Sigmoid colon (tissue), 7 donors: ENCODE data around the gene SNCAIP. TPM values are rescaled to one million over a fixed set of nuclear protein-coding genes. Genes with fewer than 3 reads are reported as not detected.
"Not testable (repeated sequence)": the region's sequence is repeated elsewhere in the genome, so short reads cannot be mapped to it uniquely, and the experiment has no call there.

ENCODE experiments used
- DNase-seq: peaks from one replicate; pipeline ENCODE4 v3.0.0-alpha.2; 2019
- H3K27ac ChIP-seq, 4 donors: fragments of 200-600 bp; sonication (generic); one replicate each; pipeline ENCODE4 v1.5.1; 2016 to 2019; ENCODE audit warnings: mild to moderate bottlenecking in 1 of 4
- H3K27me3 ChIP-seq, 3 donors: fragments of 200-600 bp; sonication (generic); one replicate each; pipeline ENCODE4 v1.5.1; 2019; ENCODE audit warnings: mild to moderate bottlenecking in 1 of 3
- H3K36me3 ChIP-seq, 4 donors: fragments of 200-600 bp; sonication (generic); one replicate each; pipeline ENCODE4 v1.5.1; 2016 to 2019
- H3K4me1 ChIP-seq, 4 donors: fragments of 200-600 bp; sonication (generic); one replicate each; pipeline ENCODE4 v1.5.1; 2017 to 2019
- H3K4me3 ChIP-seq, 4 donors: fragments of 200-600 bp; sonication (generic); one replicate each; pipeline ENCODE4 v1.5.1; 2017 to 2019; ENCODE audit warnings: mild to moderate bottlenecking in 2 of 4, moderate library complexity in 1 of 4
- H3K9me3 ChIP-seq, 4 donors: fragments of 200-600 bp in 3 of 4; sonication (generic) in 3 of 4; one replicate each; pipeline versions ENCODE4 v1.5.1 to v1.6.1; 2013 to 2019
- EP300 ChIP-seq, 4 donors: sonication (generic); formaldehyde crosslinking; IDR thresholded peaks; one replicate each; pipeline ENCODE4 v1.6.1; 2017; ENCODE audit warnings: antibody characterized with exemption in 4 of 4
- POLR2A ChIP-seq, 2 donors: fragments of 450-650 bp; IDR thresholded peaks; one replicate each; pipeline ENCODE4 v1.6.1; 2016; ENCODE audit warnings: antibody characterized with exemption in 2 of 2, mild to moderate bottlenecking in 2 of 2, moderate library complexity in 2 of 2
- POLR2AphosphoS5 ChIP-seq, 4 donors: sonication (generic); formaldehyde crosslinking; IDR thresholded peaks; one replicate each; pipeline ENCODE4 v1.6.1; 2017; ENCODE audit warnings: antibody characterized with exemption in 4 of 4
- WGBS, 2 donors: extraction: QIAGEN DNeasy Blood & Tissue Kit; methylation state at CpG; one replicate each; pipeline ENCODE4 v1.1.7; 2013; 5-methylcytosine and 5-hydroxymethylcytosine counted together
- intact Hi-C: fragments of 100-400 bp; cut with DNase I; formaldehyde crosslinking; loops from one replicate; pipeline ENCODE4 v1.15.1; 2023
- polyA plus RNA-seq, 3 donors: library from polyadenylated mRNA; stranded (reverse); fragments of 200-250 nt; gene quantifications; one replicate each; pipeline ENCODE4 v1.2.3, GENCODE V29; 2013
- total RNA-seq, 4 donors: library from RNA; depleted of rRNA; stranded (reverse); fragments of >200 nt; gene quantifications; one replicate each; pipeline ENCODE4 v1.1.0, GENCODE V29; 2016
- TF ChIP-seq, protein P1 (sequence below), 4 experiments: fragments of 450-650 bp in 3 of 4; fragments of 200-600 bp in 1 of 4; IDR thresholded peaks; one replicate each; pipeline ENCODE4 v1.5.1; 2016 to 2019; ENCODE audit warnings: antibody characterized with exemption in 4 of 4, mild to moderate bottlenecking in 3 of 4, moderate library complexity in 2 of 4
- donor health status: healthy with polysubstance abuse.
- donor health status: Bipolar disorder and iron deficiency.
- donor health status: healthy.

The SNCAIP gene
- total and polyA plus RNA-seq, 7 donors: 1.2 to 4.3 (median 3.2) TPM; not detected in 1

GRCh38 chr5:122351416-122352157 lies 39.5 kb downstream of the SNCAIP start:
- H3K4me1 ChIP-seq: peaks cover 0 to 9% (median 4%) of the 10 kb centered on the region in 4 donors
- H3K27me3 ChIP-seq: no peaks in the 10 kb centered on the region
- no peak overlapping the region for H3K27ac ChIP-seq
- no peaks in the 10 kb centered on the region for H3K9me3 ChIP-seq
- TF ChIP-seq EP300 (IDR thresholded peaks at IDR 0.05) (no peak), POLR2A (IDR thresholded peaks at IDR 0.05) (no peak), POLR2AphosphoS5 (IDR thresholded peaks at IDR 0.05) (no peak)
- TF ChIP-seq, protein P1, sequence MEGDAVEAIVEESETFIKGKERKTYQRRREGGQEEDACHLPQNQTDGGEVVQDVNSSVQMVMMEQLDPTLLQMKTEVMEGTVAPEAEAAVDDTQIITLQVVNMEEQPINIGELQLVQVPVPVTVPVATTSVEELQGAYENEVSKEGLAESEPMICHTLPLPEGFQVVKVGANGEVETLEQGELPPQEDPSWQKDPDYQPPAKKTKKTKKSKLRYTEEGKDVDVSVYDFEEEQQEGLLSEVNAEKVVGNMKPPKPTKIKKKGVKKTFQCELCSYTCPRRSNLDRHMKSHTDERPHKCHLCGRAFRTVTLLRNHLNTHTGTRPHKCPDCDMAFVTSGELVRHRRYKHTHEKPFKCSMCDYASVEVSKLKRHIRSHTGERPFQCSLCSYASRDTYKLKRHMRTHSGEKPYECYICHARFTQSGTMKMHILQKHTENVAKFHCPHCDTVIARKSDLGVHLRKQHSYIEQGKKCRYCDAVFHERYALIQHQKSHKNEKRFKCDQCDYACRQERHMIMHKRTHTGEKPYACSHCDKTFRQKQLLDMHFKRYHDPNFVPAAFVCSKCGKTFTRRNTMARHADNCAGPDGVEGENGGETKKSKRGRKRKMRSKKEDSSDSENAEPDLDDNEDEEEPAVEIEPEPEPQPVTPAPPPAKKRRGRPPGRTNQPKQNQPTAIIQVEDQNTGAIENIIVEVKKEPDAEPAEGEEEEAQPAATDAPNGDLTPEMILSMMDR (IDR thresholded peaks at IDR 0.05): no peak
- 87 to 92% methylated on average over 4 of the region's 4 CpGs for WGBS, 2 donors
- H3K4me3 ChIP-seq: no peak overlapping the region
- intact Hi-C loops: no loop called here
- DNase-seq: no peak
- no peaks in the 10 kb centered on the region for H3K36me3 ChIP-seq

DNA sequence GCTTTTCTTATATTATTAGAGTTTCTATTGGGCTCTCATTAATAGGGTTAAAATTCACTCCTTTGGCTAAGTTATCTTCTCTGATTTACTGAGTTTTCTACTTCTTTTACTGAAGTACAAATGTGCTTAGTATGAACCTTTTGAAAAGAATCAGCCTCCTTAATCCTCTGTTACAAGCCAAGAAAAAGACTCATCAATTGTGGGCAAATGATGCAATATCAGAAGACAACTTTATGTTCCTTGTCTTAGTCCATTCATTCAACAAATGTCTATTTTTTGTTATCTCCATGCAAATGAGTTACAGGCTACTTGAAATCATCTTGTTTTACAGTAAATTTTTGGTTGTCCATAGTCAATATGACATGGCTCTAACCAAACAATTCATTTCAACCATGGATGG lies 40.3 kb downstream of the SNCAIP start:
- intact Hi-C loops: no loop called here
- no peak for DNase-seq
- no peaks in the 10 kb centered on the region for H3K9me3 ChIP-seq
- TF ChIP-seq EP300 (IDR thresholded peaks at IDR 0.05) (no peak), POLR2A (IDR thresholded peaks at IDR 0.05) (no peak), POLR2AphosphoS5 (IDR thresholded peaks at IDR 0.05) (no peak)
- TF ChIP-seq, protein P1 (IDR thresholded peaks at IDR 0.05): no peak
- H3K27me3 ChIP-seq: no peaks in the 10 kb centered on the region
- no peak overlapping the region for H3K4me3 ChIP-seq
- peaks cover 0 to 9% (median 4%) of the 10 kb centered on the region in 4 donors for H3K4me1 ChIP-seq
- no peaks in the 10 kb centered on the region for H3K36me3 ChIP-seq
- no peak overlapping the region for H3K27ac ChIP-seq

- H3K9me3 ChIP-seq, H3K4me3 ChIP-seq, intact Hi-C loops, DNase-seq, H3K27me3 ChIP-seq, H3K27ac ChIP-seq, H3K36me3 ChIP-seq: not testable (repeated sequence)
- 91 to 92% methylated on average over 3 of the region's 3 CpGs for WGBS, 2 donors
- peaks cover 0 to 10% (median 5%) of the 10 kb centered on the region in 4 donors for H3K4me1 ChIP-seq
These were observed 41.3 kb downstream of the SNCAIP start for GRCh38 chr5:122353361-122353760.

GRCh38 chr5:122354293-122354692 lies 42.3 kb downstream of the SNCAIP start:
- Histone ChIP-seq H3K27me3 (no peaks in the 10 kb centered on the region), H3K4me3 (no peak overlapping the region), H3K9me3 (no peaks in the 10 kb centered on the region), H3K36me3 (no peaks in the 10 kb centered on the region), H3K27ac (no peak overlapping the region), H3K4me1 (peaks cover 0 to 20% (median 10%) of the 10 kb centered on the region in 4 donors)
- intact Hi-C loops: no loop called here
- DNase-seq: no peak
- TF ChIP-seq POLR2AphosphoS5 (IDR thresholded peaks at IDR 0.05) (no peak), EP300 (IDR thresholded peaks at IDR 0.05) (no peak), POLR2A (IDR thresholded peaks at IDR 0.05) (no peak)
- TF ChIP-seq, protein P1 (IDR thresholded peaks at IDR 0.05): no peak
- WGBS, 2 donors: 77 to 86% methylated on average over 3 of the region's 3 CpGs

- Histone ChIP-seq H3K9me3 (no peaks in the 10 kb centered on the region), H3K27ac (no peak overlapping the region), H3K4me3 (no peak overlapping the region), H3K4me1 (peaks cover 0 to 22% (median 10%) of the 10 kb centered on the region in 4 donors), H3K27me3 (no peaks in the 10 kb centered on the region), H3K36me3 (no peaks in the 10 kb centered on the region)
- no peak for DNase-seq
- intact Hi-C loops: no loop called here
- WGBS, 2 donors: 39 to 69% methylated on average over 3 of the region's 3 CpGs
- TF ChIP-seq EP300 (IDR thresholded peaks at IDR 0.05) (no peak), POLR2A (IDR thresholded peaks at IDR 0.05) (no peak), POLR2AphosphoS5 (IDR thresholded peaks at IDR 0.05) (no peak)
- TF ChIP-seq, protein P1 (IDR thresholded peaks at IDR 0.05): no peak
These were observed 43.3 kb downstream of the SNCAIP start for GRCh38 chr5:122355324-122355723.
